Kidney (tissue), 14 donors: ENCODE data around the gene ARPC2. TPM values are rescaled to one million over a fixed set of nuclear protein-coding genes. Genes with fewer than 3 reads are reported as not detected.
A peak's percentile ranks its signal among the peaks of the same experiment; 100 is the strongest.

Experiments
- DNase-seq, 5 donors: peaks; one replicate each; pipeline ENCODE4 v3.0.0-alpha.2; 2013 to 2020
- FAIRE-seq: peaks from 2 replicates; lab custom pipeline; 2012; peaks lifted over from hg19 to GRCh38; lab: Jason Lieb, UNC
- H3K27ac ChIP-seq, 2 donors: one replicate each; pipeline ENCODE4 v1.7.0; 2013; ENCODE audit warnings: low read depth in 2 of 2, low read length in 2 of 2, inconsistent platforms in 1 of 2
- H3K27me3 ChIP-seq: one replicate; pipeline ENCODE4 v1.7.1; 2013; ENCODE audit warnings: low read length, inconsistent platforms; ENCODE audit not compliant: control insufficient read depth, insufficient read depth
- H3K36me3 ChIP-seq, 3 donors: one replicate each; pipeline versions ENCODE4 v1.7.0 to v1.7.1; 2013; ENCODE audit warnings: low read length in 3 of 3, control low read depth in 1 of 3, inconsistent platforms in 1 of 3; ENCODE audit not compliant: insufficient read depth in 3 of 3, control insufficient read depth in 2 of 3
- H3K4me1 ChIP-seq, 3 donors: one replicate each; pipeline versions ENCODE4 v1.7.0 to v1.7.1; 2013; ENCODE audit warnings: low read length in 3 of 3, inconsistent platforms in 1 of 3, low read depth in 1 of 3; ENCODE audit not compliant: control insufficient read depth in 2 of 3, insufficient read depth in 2 of 3
- H3K4me3 ChIP-seq, 3 donors: one replicate each; pipeline versions ENCODE4 v1.7.0 to v1.8.1; 2013; ENCODE audit warnings: low read length in 3 of 3, control low read depth in 1 of 3, inconsistent platforms in 1 of 3
- H3K9ac ChIP-seq, 3 donors: one replicate each; pipeline versions ENCODE4 v1.7.0 to v1.7.1; 2013; ENCODE audit warnings: low read length in 3 of 3, control low read depth in 1 of 3, inconsistent platforms in 1 of 3
- H3K9me3 ChIP-seq, 3 donors: one replicate each; pipeline versions ENCODE4 v1.7.0 to v1.7.1; 2013; ENCODE audit warnings: low read length in 3 of 3, control low read depth in 1 of 3, inconsistent platforms in 1 of 3; ENCODE audit not compliant: control insufficient read depth in 2 of 3, insufficient read depth in 1 of 3
- intact Hi-C: fragments of 100-400 bp; cut with DNase I; formaldehyde crosslinking; loops from one replicate; pipeline ENCODE4 v1.11.1; 2022
- polyA plus RNA-seq: library from polyadenylated mRNA; stranded (reverse); fragments of 350-450 nt; fragmentation: Illumina TruSeq; extraction: RNeasy Lipid Tissue Mini Kit (QIAGEN cat#74804); gene quantifications from one replicate; pipeline ENCODE4 v1.2.3, GENCODE V29; 2014; ENCODE audit warnings: low read depth, low replicate concordance; ENCODE audit not compliant: insufficient read depth
- total RNA-seq: library from RNA; stranded (reverse); fragmentation: NEBNext Ultra II Directional; extraction: Animal tissue kit (Norgen Biotek cat#: 25700); gene quantifications from one replicate; pipeline ENCODE4 v1.2.1, GENCODE V29; 2021
- TF ChIP-seq, protein P1 (sequence below): IDR thresholded peaks from 3 replicates; pipeline ENCODE4 v1.5.1; 2012; ENCODE audit warnings: mild to moderate bottlenecking, moderate library complexity, borderline replicate concordance; ENCODE audit not compliant: insufficient read depth; ENCODE audit errors: extremely low read depth
- donor health status: control.
- donor health status: control.
- donor health status: control.
- donor health status: control.
- donor health status: control.
- donor health status: DM: yes; HTN: yes; CAD: no.
- donor health status: Normal renal cell carcinoma (clear cell type).

ARPC2 gene
- total and polyA plus RNA-seq, 2 donors from 2014 or later, result 195 to 252 TPM

DNA sequence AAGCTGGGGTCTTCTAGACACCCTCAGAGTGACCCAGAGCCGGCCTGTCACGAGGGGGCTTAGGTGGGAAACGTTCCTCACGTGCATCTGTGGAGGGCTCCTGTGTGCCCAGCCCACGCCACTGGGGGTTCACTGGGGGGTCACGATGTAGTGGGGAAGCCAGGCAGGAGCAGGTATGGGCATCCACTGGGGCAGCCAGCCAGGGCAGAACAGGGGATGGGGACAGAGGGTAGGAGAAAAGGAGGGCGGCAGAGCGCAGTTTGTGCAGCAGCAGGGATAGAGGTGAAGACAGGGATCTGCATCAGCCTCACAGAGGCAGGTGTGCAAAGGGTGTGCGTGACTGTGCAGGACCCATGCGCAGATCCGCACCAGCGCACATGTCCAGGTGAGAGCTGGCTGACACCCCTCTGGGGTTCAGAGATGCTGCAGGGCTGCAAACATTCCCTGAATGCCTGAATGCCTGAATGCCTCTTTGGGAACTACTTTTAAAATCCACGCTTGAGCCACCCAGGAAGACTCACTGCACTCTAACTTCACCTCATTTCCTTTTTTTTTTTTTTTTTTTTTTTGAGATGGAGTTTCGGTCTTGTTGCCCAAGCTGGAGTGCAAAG lies 63.4 kb downstream of the ARPC2 start:
- Histone ChIP-seq H3K4me1 (peaks cover 0 to 34% (median 29%) of the 10 kb centered on the region in 3 donors), H3K4me3 (no peak overlapping the region), H3K27ac (no peak overlapping the region), H3K36me3 (peaks cover 0 to 61% (median 50%) of the 10 kb centered on the region in 3 donors), H3K9me3 (no peaks in the 10 kb centered on the region), H3K9ac (no peak overlapping the region), H3K27me3 (no peaks in the 10 kb centered on the region)
- FAIRE-seq (no peak), DNase-seq (peak in 1 of 5 donors; percentile 53)
- TF ChIP-seq, protein P1, sequence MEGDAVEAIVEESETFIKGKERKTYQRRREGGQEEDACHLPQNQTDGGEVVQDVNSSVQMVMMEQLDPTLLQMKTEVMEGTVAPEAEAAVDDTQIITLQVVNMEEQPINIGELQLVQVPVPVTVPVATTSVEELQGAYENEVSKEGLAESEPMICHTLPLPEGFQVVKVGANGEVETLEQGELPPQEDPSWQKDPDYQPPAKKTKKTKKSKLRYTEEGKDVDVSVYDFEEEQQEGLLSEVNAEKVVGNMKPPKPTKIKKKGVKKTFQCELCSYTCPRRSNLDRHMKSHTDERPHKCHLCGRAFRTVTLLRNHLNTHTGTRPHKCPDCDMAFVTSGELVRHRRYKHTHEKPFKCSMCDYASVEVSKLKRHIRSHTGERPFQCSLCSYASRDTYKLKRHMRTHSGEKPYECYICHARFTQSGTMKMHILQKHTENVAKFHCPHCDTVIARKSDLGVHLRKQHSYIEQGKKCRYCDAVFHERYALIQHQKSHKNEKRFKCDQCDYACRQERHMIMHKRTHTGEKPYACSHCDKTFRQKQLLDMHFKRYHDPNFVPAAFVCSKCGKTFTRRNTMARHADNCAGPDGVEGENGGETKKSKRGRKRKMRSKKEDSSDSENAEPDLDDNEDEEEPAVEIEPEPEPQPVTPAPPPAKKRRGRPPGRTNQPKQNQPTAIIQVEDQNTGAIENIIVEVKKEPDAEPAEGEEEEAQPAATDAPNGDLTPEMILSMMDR, result no peak
- intact Hi-C loops, result no loop called here

GRCh38 chr2:218281449-218281848 lies 64.5 kb downstream of the ARPC2 start:
- Histone ChIP-seq H3K9me3 (no peaks in the 10 kb centered on the region), H3K36me3 (peaks cover 0 to 51% (median 40%) of the 10 kb centered on the region in 3 donors), H3K27ac (peak overlapping the region; percentile 71 to 77), H3K4me1 (peaks cover 0 to 45% (median 40%) of the 10 kb centered on the region in 3 donors), H3K9ac (no peak overlapping the region), H3K4me3 (no peak overlapping the region), H3K27me3 (no peaks in the 10 kb centered on the region)
- intact Hi-C loops, result no loop called here
- TF ChIP-seq, protein P1, result no peak
- DNase-seq (peak in 1 of 5 donors; percentile 31), FAIRE-seq (no peak)

- Histone ChIP-seq H3K9me3 (no peaks in the 10 kb centered on the region), H3K9ac (peak overlapping the region in 1 of 3 donors; percentile 28), H3K27me3 (no peaks in the 10 kb centered on the region), H3K27ac (peak overlapping the region; percentile 71 to 77), H3K4me3 (no peak overlapping the region), H3K36me3 (peaks cover 0 to 41% (median 31%) of the 10 kb centered on the region in 3 donors), H3K4me1 (peaks cover 0 to 53% (median 49%) of the 10 kb centered on the region in 3 donors)
- TF ChIP-seq, protein P1, result no peak
- DNase-seq (peak in 4 of 5 donors; percentile 41 to 89 (median 50)), FAIRE-seq (no peak)
- intact Hi-C loops, result no loop called here
Observed at GRCh38 chr2:218282173-218282991, 65.4 kb downstream of the ARPC2 start.
